Fibroblast of peridontal ligament (primary cell): ENCODE measurements around the gene PPP1R12A.
"Not testable (repeated sequence)": the region's sequence is repeated elsewhere in the genome, so short reads cannot be mapped to it uniquely, and the experiment has no call there.

Source experiments
- DNase-seq: peaks from one replicate; pipeline ENCODE4 v3.0.0-alpha.2; 2010; ENCODE audit errors: extremely low read depth

Gene PPP1R12A

GRCh38 chr12:79935021-79935623 lies at the start of gene PPP1R12A:
PPP1R12A (minus strand) TSS chr12:79935097; CDS start chr12:79934931, 166 bp downstream.
- DNase-seq, result peak; percentile 96

GRCh38 chr12:79983986-79984620 lies 49.2 kb upstream of the PPP1R12A start:
- DNase-seq, result peak; percentile 70

- peak; percentile 91 for DNase-seq
Observed at GRCh38 chr12:79983492-79983891, 48.6 kb upstream of the PPP1R12A start.

DNA sequence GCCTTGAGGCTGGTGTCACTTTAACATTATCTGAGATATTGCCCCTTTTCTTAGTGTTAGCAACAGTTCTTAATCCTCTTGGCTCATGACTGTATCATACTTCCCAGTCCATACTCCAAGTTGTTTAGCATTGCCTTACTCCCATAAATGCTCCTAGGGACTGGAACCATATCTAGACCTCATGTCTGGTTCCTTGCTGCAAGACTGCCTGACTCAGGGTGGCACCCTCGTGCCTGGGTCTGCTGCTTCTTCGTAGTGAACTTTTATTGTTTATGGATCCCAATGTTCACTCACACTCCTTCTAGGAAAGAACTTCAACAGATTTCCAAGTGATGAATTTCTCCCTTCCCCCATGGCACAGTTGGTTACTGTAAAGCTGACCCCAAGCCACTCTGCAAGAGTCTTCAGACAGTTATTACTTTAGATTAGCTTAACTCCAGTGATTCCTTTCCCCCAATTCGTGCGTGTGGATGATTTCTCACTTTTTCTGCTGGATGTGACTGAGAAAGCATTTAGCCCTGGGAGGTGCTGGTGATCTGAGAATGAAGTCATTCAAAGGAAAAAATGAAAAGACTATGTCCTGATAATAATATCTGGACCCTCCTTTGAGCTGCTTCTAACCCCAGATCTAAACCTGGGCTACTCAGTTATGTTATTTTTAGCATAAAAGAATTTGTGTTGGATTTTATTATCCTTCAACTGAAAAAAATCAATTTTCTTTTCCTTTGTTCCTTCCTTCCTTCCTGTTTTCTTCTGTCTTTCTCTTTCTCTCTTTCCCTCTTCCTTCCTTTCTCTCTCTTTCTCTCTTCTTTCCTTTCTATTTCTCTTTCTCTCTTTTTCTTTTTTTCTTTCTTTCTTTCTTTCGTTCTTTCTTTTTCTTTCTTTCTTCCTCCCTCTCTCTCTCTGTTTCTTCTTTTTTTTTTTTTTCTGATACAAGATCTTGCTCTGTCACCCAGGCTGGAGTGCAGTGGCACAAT lies 47.5 kb upstream of the PPP1R12A start:
- DNase-seq, result no peak

DNA sequence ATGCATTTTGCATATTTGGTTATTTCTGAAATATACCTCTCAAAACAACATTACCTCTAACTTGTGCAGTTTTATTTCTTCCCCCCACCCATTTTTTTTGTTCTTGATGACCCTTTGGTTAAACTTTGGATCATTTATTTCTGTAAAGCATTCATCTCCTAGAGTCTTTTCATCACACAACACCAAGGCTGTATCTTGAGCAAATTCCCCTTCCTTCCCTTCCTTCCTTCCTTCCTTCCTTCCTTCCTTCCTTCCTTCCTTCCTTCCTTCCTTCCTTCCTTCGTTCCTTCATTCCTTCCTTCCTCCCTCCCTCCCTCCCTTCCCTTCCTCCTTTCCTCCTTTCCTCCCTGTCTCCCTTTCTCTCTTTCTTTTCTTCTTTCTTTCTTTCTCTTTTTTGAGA lies 43.8 kb upstream of the PPP1R12A start:
- DNase-seq, result no peak

GRCh38 chr12:79977856-79978460 lies 43.1 kb upstream of the PPP1R12A start:
- DNase-seq, result peak; percentile 82

DNA sequence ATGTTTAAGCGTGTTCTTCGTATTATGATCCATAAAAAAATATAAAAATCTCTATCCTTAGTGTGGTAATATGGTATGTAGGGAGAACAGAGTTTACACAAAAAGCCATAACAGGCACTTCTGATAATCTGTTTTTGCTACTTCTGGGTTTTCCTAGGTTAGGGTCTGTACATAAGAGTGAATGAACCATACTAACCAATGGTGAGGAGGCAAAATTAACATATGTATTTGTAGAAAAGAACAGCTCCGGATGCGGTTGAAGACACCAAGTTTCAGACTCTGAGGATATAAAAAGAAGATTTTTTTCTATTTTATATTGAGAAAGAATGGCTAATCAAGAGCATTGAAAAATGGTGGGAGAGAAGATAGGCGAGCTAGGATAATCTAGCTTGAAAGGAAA lies 40.2 kb upstream of the PPP1R12A start:
- DNase-seq, result no peak

DNA sequence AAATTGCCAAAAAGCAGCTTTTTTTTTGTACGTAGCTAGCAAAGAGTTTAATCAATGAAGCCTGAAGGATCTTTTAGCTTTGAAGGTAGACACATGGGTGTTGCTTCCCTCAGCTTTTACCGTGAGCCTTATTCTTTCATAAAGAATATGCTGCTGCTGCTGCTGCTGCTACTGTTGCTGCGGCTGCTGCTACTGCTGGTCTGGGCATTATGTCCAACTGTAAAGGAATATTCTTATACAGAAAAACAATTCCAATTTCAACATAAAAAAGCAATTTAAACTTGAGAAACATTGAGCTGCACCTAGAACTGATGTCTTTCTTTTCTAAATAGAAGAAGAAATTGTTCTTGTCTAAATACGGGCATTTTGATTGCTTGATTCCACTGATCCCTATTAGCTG lies 38.9 kb upstream of the PPP1R12A start:
- DNase-seq, result no peak

- no peak for DNase-seq
Observed at GRCh38 chr12:79964100-79964627, 29.3 kb upstream of the PPP1R12A start.

DNA sequence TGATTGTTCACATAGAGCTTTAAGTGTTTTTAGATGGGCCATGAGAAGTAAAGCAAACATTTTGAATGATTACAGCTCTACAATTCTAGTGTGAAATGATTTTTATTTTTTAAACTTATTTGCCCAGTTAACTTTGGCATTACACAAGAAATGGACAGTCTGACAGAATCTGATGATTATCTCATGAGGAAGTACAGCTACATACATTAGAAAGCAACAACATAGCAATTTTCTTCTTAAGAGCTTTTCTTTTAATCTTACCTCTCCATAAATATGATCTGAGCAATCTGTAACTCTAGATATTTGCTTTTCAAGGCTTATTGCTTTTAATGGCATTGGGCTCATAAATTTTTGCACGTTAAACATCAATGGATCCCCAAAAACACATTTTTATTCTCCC lies 26.5 kb upstream of the PPP1R12A start:
- no peak for DNase-seq

- DNase-seq, result no peak
Observed at GRCh38 chr12:79959484-79959883, 24.6 kb upstream of the PPP1R12A start.

- DNase-seq, result peak; percentile 44
Observed at GRCh38 chr12:79956896-79957295, 22.0 kb upstream of the PPP1R12A start.

- no peak for DNase-seq
Observed at GRCh38 chr12:79955561-79955960, 20.7 kb upstream of the PPP1R12A start.

DNA sequence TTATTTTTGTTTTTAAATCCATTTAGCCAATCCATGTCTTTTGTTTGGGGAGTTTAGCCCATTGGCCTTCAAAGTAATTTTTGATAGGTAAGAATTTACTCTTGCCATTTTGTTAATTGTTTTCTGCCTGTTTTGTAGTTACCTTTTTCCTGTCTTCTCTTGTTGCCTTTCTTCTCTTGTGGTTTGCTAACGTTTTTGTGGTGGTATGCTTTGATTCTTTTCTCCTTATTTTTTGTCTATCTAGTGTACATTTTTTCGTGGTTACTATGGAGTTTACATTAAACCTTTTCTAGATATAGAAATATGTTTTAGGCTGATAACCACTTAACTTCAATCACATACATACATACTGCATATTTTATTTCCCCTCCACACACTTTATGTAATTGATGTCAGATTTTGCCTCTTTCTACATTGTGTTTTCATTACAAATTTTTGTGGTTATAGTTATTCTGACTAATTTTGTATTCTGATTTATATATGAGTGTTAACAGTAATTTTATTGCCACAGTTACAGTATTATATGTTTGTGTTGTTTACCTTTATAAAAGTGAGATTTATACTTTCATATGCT lies 19.2 kb upstream of the PPP1R12A start:
- DNase-seq, result peak; percentile 22

GRCh38 chr12:79949098-79949497 lies 14.2 kb upstream of the PPP1R12A start:
- no peak for DNase-seq

DNA sequence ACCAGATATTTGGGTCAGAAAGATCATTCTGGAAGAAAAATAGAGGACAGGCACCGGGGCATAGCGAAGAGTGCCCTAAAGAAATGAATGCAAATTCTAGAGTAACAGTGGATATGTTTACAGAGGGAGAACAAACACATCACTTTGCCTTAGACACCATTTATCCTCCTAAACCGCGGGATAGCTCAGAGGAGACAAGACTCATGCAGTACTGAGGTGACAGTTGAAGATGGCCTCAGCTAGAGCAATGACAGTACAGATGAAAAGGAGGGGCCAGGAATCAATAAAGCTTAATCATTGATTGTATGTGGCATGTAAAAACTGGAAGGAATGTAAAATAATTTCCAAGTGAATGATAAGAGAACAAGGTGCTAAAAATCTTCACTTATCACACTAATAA lies 10.5 kb upstream of the PPP1R12A start:
- DNase-seq, result no peak

DNA sequence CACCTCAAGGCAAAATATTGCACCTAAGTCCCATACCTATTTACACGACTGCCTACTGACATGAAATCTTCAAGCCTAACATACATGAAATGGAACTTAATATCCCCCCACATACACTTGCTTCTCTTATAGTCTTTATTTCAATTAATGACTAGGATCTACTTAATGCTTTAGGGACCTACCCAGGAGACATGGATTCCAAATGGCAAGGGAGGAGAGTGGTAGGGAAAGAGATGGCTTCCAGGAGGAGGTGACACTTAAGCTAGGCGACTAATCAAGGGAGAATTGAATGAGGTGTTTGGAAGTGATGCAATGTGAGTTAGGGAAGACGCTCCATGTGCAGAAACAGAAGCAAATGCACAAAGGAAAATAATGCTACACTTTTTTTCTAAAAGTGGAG lies 9.7 kb upstream of the PPP1R12A start:
- DNase-seq, result no peak

- not testable (repeated sequence) for DNase-seq
Observed at GRCh38 chr12:79942846-79943245, 7.9 kb upstream of the PPP1R12A start.

DNA sequence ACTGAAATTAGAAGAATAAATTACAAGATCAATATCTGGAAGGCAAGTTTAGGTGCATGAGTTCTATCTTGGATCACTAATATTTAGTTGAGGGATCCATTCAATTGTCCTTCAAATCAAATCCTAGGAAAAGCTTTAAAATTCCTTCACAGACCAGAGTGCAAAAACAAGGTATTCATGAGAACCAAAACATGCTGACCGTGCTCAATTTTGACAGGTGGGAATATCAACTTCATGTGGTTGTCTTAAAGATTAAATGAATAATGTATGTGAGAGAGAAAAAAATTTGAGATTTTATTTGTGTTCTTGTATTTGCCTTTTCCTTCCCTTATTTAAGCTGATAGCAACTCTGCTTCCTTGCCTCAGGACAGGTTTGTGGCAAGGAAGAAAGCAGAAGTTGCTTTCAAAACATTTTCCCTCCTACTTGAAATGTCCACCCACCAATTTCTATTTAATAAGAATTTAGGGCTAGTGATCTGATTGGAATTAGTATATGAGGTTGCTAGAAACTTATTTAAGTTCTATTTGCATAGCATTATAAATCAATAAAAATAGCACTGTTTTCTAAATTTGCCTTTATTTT lies 4.9 kb upstream of the PPP1R12A start:
- DNase-seq, result no peak

DNA sequence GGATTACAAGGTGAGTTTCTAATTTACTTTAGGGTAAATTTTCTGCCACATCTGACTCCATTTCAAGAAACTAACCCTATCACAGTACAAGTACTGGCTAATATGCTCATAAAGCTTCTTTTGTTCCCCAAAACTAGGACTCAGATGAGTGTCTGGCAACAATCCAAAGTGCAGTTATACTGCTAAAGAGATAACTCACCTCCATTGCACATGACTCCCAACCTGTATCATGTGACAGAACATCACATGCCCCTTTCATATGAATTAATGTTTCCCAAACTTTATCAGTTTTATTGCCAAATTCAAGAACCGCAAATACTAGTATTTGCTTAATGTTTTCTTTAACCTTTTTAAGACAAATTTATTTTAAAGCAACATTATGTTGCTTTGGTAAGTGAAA lies 3.9 kb upstream of the PPP1R12A start:
- no peak for DNase-seq

- no peak for DNase-seq
Observed at GRCh38 chr12:79936670-79937069, 1.8 kb upstream of the PPP1R12A start.
